ES-I3 (cell line): ENCODE measurements around the gene DLX3.

ENCODE experiments used
- H3K36me3 ChIP-seq: 2 replicates; pipeline ENCODE4 v1.6.1; 2013; ENCODE audit warnings: mild to moderate bottlenecking, low read length, control low read depth, moderate library complexity; ENCODE audit not compliant: insufficient read depth
- H3K4me1 ChIP-seq: 2 replicates; pipeline ENCODE4 v1.6.1; 2013; ENCODE audit warnings: mild to moderate bottlenecking, control low read depth, low read length; ENCODE audit not compliant: insufficient read depth
- H3K9ac ChIP-seq: 2 replicates; pipeline ENCODE4 v1.6.1; 2013; ENCODE audit warnings: low read depth, mild to moderate bottlenecking, low read length, moderate library complexity
- H3K9me3 ChIP-seq: 2 replicates; pipeline ENCODE4 v1.6.1; 2013; ENCODE audit warnings: mild to moderate bottlenecking, low read length, moderate library complexity; ENCODE audit not compliant: control insufficient read depth, insufficient read depth

Gene DLX3

GRCh38 chr17:50028736-50029120, 33.7 kb upstream of the DLX3 start:
- H3K9ac ChIP-seq: no peak overlapping the region
- peaks cover 18% of the 10 kb centered on the region for H3K4me1 ChIP-seq
- no peaks in the 10 kb centered on the region for H3K36me3 ChIP-seq
- H3K9me3 ChIP-seq: no peaks in the 10 kb centered on the region

GRCh38 chr17:50027881-50028735, 33.1 kb upstream of the DLX3 start:
- Histone ChIP-seq H3K9ac (no peak overlapping the region; the same call in 1 of the 2 replicates), H3K9me3 (no peaks in the 10 kb centered on the region), H3K4me1 (peaks cover 18% of the 10 kb centered on the region), H3K36me3 (no peaks in the 10 kb centered on the region)

- peaks cover 18% of the 10 kb centered on the region for H3K4me1 ChIP-seq
Observed at GRCh38 chr17:50027172-50027880, 32.3 kb upstream of the DLX3 start.

GRCh38 chr17:50026837-50027171, 31.8 kb upstream of the DLX3 start:
- H3K4me1 ChIP-seq: peaks cover 18% of the 10 kb centered on the region
- no peaks in the 10 kb centered on the region for H3K9me3 ChIP-seq
- no peaks in the 10 kb centered on the region for H3K36me3 ChIP-seq
- H3K9ac ChIP-seq: peak overlapping the region; percentile 36; the same call in 1 of the 2 replicates

More at GRCh38 chr17:50027172-50027880, 32.3 kb upstream of the DLX3 start:
- H3K9me3 ChIP-seq: no peaks in the 10 kb centered on the region
- peak overlapping the region; percentile 36; the same call in 1 of the 2 replicates for H3K9ac ChIP-seq
- H3K36me3 ChIP-seq: no peaks in the 10 kb centered on the region

- H3K9me3 ChIP-seq: no peaks in the 10 kb centered on the region
- peaks cover 18% of the 10 kb centered on the region for H3K4me1 ChIP-seq
- no peaks in the 10 kb centered on the region for H3K36me3 ChIP-seq
- no peak overlapping the region for H3K9ac ChIP-seq
Observed at GRCh38 chr17:50026046-50026675, 31.1 kb upstream of the DLX3 start.

GRCh38 chr17:50024808-50025207, 29.8 kb upstream of the DLX3 start:
- no peaks in the 10 kb centered on the region for H3K36me3 ChIP-seq
- H3K9ac ChIP-seq: no peak overlapping the region
- no peaks in the 10 kb centered on the region for H3K9me3 ChIP-seq
- H3K4me1 ChIP-seq: peaks cover 18% of the 10 kb centered on the region

- Histone ChIP-seq H3K4me1 (peaks cover 11% of the 10 kb centered on the region), H3K36me3 (no peaks in the 10 kb centered on the region), H3K9ac (no peak overlapping the region), H3K9me3 (no peaks in the 10 kb centered on the region)
Observed at GRCh38 chr17:50023520-50023919, 28.5 kb upstream of the DLX3 start.

GRCh38 chr17:50022463-50023130, 27.6 kb upstream of the DLX3 start:
- Histone ChIP-seq H3K9me3 (no peaks in the 10 kb centered on the region), H3K4me1 (peaks cover 3% of the 10 kb centered on the region; the same call in 1 of the 2 replicates), H3K9ac (no peak overlapping the region), H3K36me3 (no peaks in the 10 kb centered on the region)

- Histone ChIP-seq H3K9me3 (no peaks in the 10 kb centered on the region), H3K36me3 (no peaks in the 10 kb centered on the region), H3K4me1 (no peaks in the 10 kb centered on the region), H3K9ac (no peak overlapping the region)
Observed at GRCh38 chr17:50021681-50022370, 26.8 kb upstream of the DLX3 start.

- Histone ChIP-seq H3K9me3 (no peaks in the 10 kb centered on the region), H3K4me1 (no peaks in the 10 kb centered on the region), H3K36me3 (no peaks in the 10 kb centered on the region), H3K9ac (no peak overlapping the region)
Observed at GRCh38 chr17:50020841-50021599, 26.0 kb upstream of the DLX3 start.

- H3K36me3 ChIP-seq: no peaks in the 10 kb centered on the region
- no peak overlapping the region for H3K9ac ChIP-seq
- peaks cover 13% of the 10 kb centered on the region for H3K9me3 ChIP-seq
- H3K4me1 ChIP-seq: no peaks in the 10 kb centered on the region
Observed at GRCh38 chr17:50018909-50019308, 23.9 kb upstream of the DLX3 start.

GRCh38 chr17:50015146-50015545, 20.1 kb upstream of the DLX3 start:
- peaks cover 14% of the 10 kb centered on the region for H3K9me3 ChIP-seq

GRCh38 chr17:50014471-50015088, 19.6 kb upstream of the DLX3 start:
- H3K36me3 ChIP-seq: no peaks in the 10 kb centered on the region

More at GRCh38 chr17:50015146-50015545, 20.1 kb upstream of the DLX3 start:
- Histone ChIP-seq H3K4me1 (no peaks in the 10 kb centered on the region), H3K36me3 (no peaks in the 10 kb centered on the region), H3K9ac (no peak overlapping the region)

More at GRCh38 chr17:50014471-50015088, 19.6 kb upstream of the DLX3 start:
- H3K4me1 ChIP-seq: no peaks in the 10 kb centered on the region
- H3K9me3 ChIP-seq: peaks cover 14% of the 10 kb centered on the region
- no peak overlapping the region for H3K9ac ChIP-seq
